ENCODE data around the gene MAPKBP1.

Gene MAPKBP1

DNA sequence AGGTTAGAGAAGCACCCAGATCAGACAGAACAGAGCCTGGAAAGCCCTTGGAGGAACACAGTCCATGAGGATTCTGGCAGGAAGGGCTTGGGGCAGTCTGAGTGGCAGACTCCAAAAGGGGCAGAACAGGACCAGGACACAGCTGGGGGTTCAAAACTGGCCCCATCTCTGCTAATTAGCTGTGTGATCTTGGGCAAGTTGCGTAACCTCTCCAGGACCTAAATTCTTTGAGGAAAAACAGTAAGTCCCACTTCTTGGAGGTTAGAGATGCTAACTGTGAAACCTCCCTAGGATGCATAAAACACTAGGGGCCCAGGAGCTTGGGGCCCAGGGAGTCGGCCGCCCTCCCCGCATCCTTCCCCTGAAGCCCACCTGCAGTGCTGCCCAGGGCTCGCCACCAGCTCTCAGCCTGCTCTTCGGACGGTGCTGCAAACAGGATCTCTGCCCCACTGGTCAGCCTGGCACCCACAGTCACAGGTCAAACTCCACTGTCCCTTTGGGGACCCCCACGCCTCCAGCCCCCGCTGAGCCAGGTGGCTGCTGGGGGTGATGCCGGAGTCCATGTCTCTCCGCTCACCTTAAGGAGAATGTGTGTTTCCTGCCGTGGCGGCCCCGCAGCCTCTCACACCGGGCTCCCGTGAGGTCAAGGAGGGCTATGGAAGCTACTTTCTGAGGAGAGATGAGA, 76.3 kb downstream of the MAPKBP1 start:
- no peak overlapping the region for H3K4me3 ChIP-seq (ENCODE audit: low read depth, low read length)
- TF ChIP-seq, protein P1, sequence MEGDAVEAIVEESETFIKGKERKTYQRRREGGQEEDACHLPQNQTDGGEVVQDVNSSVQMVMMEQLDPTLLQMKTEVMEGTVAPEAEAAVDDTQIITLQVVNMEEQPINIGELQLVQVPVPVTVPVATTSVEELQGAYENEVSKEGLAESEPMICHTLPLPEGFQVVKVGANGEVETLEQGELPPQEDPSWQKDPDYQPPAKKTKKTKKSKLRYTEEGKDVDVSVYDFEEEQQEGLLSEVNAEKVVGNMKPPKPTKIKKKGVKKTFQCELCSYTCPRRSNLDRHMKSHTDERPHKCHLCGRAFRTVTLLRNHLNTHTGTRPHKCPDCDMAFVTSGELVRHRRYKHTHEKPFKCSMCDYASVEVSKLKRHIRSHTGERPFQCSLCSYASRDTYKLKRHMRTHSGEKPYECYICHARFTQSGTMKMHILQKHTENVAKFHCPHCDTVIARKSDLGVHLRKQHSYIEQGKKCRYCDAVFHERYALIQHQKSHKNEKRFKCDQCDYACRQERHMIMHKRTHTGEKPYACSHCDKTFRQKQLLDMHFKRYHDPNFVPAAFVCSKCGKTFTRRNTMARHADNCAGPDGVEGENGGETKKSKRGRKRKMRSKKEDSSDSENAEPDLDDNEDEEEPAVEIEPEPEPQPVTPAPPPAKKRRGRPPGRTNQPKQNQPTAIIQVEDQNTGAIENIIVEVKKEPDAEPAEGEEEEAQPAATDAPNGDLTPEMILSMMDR (IDR thresholded peaks at IDR 0.05; ENCODE audit: low read depth, low read length) = no peak

DNA sequence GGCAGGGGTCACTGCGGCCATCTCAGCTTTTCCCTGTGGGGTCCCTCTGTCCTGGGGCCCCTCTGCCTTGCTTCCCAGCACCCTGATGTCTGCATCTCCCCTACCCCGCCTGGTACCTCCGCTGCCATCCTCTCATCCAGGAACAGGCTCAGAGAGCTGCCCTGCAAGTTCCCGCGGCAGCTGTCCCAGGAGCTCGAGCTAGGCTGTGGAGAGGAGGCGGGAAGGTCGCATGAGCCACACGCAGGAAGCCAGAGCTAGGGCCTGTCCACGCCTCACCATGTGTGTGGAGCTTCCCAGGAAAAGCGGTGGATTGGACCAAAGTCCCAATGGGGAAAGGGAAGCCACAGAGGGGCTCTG, 76.9 kb downstream of the MAPKBP1 start:
- TF ChIP-seq, protein P1 (IDR thresholded peaks at IDR 0.05; ENCODE audit: low read depth, low read length) = no peak
- no peak overlapping the region for H3K4me3 ChIP-seq (ENCODE audit: low read depth, low read length)

DNA sequence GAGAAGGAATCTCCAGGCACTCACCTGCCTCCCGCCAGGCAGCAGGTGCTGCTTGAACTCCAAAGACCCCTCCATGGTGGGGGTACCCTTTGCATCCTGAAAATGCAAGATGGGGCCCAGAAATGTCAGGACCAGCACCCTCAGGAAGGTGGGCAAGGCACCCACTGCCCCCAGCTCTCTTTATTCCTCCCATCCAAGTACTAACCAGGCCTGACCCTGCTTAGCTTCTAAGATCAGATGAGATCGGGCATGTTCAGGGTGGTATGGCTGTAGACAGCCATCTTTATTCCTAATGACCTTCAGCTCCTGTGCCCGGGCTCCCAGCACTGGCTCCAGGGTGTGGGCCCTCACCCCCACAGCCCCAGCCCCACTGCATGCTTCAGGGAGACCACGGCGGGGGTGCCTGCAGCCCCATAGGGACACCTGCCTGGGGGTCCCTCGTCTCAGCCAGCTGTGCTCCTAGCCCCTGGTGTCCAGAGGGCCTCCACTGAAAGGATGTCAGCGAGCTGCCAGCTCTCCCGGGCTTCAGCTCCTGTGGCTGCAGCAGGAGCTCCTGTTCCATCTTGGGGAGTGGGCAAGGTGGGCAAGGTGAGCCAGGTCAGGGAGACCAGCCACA, 77.6 kb downstream of the MAPKBP1 start:
- H3K4me3 ChIP-seq (ENCODE audit: low read depth, low read length) = no peak overlapping the region
- TF ChIP-seq, protein P1 (IDR thresholded peaks at IDR 0.05; ENCODE audit: low read depth, low read length) = no peak

DNA sequence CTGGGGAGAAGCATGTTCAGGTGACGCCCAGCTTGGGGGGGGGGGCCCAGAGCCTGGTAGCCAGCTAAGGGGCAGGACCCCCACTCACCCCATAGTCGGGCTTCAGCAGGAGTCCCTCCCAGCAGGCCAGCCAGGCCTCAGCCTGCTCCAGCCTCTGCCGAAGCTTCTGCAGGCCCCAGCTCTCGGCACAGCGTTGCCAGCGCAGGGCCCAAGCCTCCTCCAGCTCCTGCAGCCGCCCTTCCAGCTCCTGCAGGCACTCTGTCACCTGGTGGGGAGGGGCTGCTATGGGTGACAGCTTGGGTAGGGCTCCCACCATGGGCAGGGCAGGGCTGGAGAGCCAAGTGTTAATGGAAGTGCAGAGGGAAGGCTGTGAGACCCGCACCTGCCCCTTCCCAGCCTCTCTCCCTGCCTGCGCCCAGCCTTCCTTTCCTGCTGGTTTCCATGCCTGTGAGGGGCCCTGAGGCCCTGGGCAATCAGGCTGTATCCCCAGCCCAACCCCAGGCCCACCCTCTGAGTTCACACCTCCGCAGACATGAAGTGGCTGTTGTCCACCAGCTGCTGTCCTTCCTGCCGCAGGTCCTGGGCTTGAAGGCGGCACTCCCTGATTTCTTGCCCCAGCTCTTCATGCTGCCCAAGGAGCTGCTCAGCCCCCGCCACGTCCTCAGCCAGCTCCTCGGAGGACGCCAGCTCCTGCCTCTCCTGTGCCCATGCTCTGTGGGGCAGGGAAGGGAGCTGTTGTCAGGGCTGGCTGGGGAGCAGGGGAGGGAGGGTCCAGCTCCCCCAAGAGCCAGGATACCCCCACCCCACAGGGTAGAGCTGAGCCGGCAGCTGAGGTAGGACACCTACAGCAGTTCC, 78.7 kb downstream of the MAPKBP1 start:
- H3K4me3 ChIP-seq (ENCODE audit: low read depth, low read length) = no peak overlapping the region
- TF ChIP-seq, protein P1 (IDR thresholded peaks at IDR 0.05; ENCODE audit: low read depth, low read length) = no peak

DNA sequence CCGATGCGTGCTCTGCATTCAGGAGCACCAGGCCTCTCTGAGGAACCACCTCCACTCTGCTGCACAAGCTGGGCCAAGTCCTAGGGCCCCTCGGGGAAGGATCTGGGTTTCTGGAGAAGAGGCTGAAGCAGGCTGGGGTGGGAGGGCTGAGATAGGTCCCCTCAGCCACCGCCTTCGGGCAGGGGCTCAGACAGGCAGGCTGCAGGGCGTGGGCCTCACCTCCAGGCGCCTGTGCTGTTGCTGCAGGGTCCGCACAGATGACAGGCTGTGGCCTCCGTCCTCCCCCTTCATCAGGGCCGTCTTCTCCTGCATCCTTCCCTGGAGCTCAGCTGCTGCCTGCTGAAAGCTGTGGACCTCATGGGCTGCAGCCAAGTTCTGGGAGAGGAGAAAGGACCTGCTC, 79.5 kb downstream of the MAPKBP1 start:
- TF ChIP-seq, protein P1 (IDR thresholded peaks at IDR 0.05; ENCODE audit: low read depth, low read length) = no peak
- no peak overlapping the region for H3K4me3 ChIP-seq (ENCODE audit: low read depth, low read length)

DNA sequence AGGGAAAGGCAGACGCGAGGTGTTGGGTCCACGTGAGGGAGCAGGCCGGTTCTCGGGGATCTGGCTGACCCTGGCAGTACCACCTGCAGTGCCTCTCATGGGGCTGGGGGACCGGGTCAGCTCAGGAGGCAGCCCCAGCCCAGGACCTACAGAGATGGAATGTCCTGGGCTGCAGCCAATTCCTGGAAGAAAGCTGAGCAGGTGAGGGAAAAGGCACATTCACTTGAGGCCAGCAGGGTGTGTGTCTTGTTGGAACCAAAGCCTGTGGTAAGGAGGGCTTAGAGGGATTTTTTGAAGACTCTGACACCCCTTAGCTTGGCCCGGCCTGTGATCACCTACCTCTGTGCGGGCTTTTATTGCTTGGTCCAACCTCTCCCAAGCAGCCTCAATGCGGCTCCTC, 80.2 kb downstream of the MAPKBP1 start:
- TF ChIP-seq, protein P1 (IDR thresholded peaks at IDR 0.05; ENCODE audit: low read depth, low read length) = no peak
- no peak overlapping the region for H3K4me3 ChIP-seq (ENCODE audit: low read depth, low read length)
